ENCODE measurements around the gene KRTAP9-8.
"Not testable (repeated sequence)": the region's sequence is repeated elsewhere in the genome, so short reads cannot be mapped to it uniquely, and the experiment has no call there.

Gene KRTAP9-8, protein sequence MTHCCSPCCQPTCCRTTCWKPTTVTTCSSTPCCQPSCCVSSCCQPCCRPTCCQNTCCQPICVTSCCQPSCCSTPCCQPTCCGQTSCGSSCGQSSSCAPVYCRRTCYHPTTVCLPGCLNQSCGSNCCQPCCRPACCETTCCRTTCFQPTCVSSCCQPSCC

GRCh38 chr17:41237949-41238437 lies at the start of gene KRTAP9-8:
Gene KRTAP9-8 (plus strand): TSS chr17:41237999. CDS start chr17:41238052, 53 bp downstream.
- not testable (repeated sequence) for DNase-seq

DNA sequence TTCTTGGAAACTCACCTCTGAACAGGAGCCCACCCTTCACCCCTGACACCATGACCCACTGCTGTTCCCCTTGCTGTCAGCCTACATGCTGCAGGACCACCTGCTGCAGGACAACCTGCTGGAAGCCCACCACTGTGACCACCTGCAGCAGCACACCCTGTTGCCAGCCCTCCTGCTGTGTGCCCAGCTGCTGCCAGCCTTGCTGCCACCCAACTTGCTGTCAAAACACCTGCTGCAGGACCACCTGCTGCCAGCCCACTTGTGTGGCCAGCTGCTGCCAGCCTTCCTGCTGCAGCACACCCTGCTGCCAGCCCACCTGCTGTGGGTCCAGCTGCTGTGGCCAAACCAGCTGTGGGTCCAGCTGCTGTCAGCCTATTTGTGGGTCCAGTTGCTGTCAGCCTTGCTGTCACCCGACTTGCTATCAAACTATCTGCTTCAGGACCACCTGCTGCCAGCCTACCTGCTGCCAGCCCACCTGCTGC lies 47.9 kb upstream of the KRTAP9-8 start, which contains the start of gene KRTAP9-1:
Gene KRTAP9-1, plus strand, starts transcription at position 51 of the 482 bp plus-strand sequence. Its CDS starts 0 bp downstream, at position 51.
- DNase-seq, result not testable (repeated sequence)

DNA sequence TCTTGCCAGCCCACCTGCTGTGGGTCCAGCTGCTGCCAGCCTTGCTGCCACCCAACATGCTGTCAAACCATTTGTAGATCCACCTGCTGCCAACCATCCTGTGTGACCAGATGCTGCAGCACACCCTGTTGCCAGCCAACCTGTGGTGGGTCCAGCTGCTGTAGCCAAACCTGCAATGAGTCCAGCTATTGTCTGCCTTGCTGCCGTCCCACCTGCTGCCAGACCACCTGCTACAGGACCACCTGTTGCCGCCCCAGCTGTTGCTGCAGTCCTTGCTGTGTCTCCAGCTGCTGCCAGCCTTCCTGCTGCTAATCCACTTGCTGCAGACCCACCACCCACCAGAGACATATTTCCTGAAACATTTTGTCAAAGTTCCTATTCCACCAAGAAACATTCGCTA lies 47.5 kb upstream of the KRTAP9-8 start:
- no peak for DNase-seq

GRCh38 chr17:41196068-41196467 lies 41.7 kb upstream of the KRTAP9-8 start:
- no peak for DNase-seq

DNA sequence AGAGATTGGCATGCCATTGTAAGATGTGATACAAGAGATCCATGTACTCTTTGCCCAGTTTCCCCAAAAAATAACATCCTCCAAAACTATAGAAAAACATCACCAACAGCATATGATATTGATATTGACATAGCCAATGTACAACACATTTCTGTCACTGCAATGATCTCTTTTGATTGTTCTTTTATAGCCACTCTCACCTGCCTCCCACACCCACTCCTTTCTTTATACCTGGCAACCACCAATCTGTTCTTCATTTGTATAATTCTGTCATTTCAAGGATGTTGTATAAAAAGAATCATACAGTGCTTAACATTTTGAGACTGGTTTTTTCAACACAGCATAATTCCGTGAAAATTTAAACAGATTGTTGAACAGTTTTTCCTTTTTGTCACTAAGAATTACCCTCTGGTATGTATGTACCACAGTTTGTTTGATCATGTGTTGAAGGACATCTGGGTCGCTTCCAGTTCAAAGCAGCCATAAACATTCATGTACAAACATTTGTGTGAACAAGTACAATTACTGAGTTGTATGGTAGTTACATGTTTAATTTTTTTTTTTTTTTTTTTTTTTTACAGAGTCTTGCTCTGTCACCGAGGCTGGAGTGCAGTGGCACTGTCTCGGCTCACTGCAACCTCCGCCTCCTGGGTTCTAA lies 38.2 kb upstream of the KRTAP9-8 start:
- no peak for DNase-seq

DNA sequence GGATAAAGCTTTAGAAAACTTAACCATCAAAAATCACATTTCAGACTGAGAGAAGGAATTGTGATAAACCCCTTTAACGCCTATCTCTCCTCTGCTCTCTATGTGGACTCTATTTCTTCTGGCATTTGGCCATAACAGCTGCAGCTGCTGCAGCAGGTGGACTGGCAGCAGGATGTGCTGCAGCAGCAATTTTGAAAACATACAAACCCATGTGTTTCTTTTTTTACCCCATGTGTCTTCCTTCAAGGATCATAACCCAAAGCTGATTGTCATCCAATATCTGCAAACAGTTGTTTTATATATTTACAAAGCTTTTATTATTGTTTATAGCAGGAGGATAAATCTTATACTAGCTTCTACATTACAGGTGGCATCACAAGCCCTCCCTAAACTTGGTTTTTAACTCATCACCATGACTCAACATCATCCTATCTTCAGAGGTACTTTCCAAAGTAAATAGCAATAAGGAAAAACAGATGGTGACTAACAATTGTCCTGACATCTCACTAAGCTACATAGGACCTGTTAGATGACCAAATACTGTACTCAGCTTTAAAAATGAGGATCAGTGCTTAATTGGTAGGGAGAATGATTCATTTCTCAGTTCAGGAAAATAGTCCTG lies 25.8 kb upstream of the KRTAP9-8 start:
- no peak for DNase-seq

GRCh38 chr17:41212524-41213169 lies 25.2 kb upstream of the KRTAP9-8 start:
- DNase-seq, result no peak

- DNase-seq, result no peak
These were observed 22.1 kb upstream of the KRTAP9-8 start for GRCh38 chr17:41215681-41216080.

GRCh38 chr17:41223821-41224220 lies 14.0 kb upstream of the KRTAP9-8 start:
- DNase-seq, result no peak

DNA sequence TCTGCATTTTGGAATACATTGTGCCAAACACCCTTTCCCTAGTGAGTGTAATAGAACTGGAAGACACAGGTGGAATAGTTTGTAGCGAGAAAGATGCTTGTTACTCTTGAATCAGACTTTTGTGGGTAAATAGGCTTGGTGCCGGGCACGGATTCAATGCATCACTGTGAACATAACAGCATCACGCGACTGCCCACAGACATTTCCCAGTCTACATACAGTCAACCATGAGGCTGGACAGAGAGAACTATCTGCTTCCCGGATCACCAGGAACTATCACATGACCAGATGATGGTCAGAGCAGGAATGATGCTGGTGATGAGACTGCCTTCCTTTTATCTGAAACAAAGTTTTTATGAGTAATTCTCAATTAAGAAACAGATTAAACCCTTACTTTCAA lies 11.7 kb upstream of the KRTAP9-8 start:
- no peak for DNase-seq

- not testable (repeated sequence) for DNase-seq
These were observed 11.2 kb upstream of the KRTAP9-8 start, which contains the start of gene KRTAP9-2 for GRCh38 chr17:41226598-41227095. Gene KRTAP9-2 (plus strand): TSS chr17:41226648. CDS start chr17:41226655, 7 bp downstream.

DNA sequence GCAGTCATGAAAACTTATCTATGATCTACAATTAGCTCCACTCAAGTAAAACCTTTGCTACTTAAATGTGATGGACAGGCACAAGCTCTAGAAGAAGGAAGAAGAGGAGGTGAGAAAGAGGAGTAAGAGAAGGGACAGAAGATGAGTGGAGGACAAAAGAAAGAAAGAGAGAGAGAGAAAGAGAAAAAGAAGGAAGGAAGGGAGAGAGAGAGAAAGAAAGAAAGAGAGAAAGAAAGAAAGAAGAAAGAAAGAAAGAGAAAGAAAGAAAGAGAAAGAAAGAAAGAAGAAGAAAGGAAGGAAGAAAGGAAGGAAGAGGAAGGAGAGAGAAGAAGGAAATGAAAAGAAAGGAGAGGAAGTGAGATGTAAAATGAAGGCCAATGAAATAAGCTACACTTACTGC lies 7.7 kb upstream of the KRTAP9-8 start:
- DNase-seq, result no peak

- DNase-seq, result no peak
These were observed 6.1 kb upstream of the KRTAP9-8 start for GRCh38 chr17:41231731-41232130.

DNA sequence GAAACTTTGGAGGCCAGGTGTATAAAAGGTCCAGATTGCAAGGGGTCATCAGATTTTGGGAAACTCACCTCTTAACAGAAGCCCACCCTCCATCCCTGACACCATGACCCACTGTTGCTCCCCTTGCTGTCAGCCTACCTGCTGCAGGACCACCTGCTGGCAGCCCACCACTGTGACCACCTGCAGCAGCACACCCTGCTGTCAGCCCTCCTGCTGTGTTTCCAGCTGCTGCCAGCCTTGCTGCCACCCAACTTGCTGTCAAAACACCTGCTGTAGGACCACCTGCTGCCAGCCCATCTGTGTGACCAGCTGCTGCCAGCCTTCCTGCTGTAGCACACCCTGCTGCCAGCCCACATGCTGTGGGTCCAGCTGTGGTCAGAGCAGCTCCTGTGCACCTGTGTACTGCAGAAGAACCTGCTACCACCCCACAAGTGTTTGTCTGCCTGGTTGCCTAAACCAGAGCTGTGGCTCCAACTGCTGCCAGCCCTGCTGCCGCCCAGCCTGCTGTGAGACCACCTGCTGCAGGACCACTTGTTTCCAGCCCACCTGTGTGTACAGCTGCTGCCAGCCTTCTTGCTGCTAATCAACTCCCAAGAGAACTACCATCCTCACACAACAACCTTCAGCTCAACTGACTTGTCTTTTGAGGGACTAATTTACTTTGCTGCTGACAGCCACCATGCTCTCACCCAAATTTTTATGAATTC lies 5.2 kb upstream of the KRTAP9-8 start, which contains the start of gene KRTAP9-3:
Gene KRTAP9-3, plus strand, starts transcription at position 51 of the 707 bp plus-strand sequence. Its CDS starts 53 bp downstream, at position 104.
- DNase-seq, result not testable (repeated sequence)

GRCh38 chr17:41237116-41237515 lies 683 bp upstream of the KRTAP9-8 start:
- DNase-seq, result not testable (repeated sequence)

DNA sequence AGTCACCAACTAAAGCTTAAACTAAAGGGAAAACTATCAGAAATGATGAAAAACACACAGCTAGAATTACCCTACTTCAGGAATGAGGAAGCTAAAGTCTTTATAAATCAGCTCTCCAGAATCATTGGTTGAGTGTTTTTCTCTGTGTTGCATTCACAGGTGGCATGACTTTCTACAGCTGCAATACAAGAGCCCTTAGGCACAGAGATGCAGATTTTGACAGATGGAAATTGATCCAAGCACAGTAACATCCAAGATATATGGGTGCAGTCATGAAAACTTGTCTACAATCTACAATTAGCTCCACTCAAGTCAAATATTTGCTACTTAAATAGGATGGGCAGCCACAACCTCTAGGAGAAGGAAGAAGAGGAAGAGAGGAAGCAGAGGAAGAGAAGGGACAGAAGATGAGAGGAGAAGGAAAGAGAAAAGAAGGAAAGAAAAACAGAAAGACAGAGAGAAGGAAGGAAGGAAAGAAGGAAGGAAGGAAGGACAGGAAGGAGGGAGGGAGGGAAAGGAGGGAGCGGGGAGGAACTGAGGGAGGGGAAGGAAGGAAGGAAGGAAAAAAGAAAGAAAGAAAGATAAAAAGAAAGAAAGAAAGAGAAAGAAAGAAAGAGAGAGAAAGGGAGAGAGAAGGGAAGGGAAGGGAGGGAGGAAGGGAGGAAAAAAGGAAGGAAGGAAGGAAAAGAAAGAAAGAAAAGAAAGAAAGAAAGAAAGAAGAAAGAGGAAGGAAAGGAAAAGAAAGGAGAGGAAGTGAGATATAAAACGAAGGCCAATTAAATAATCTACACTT lies 9.4 kb downstream of the KRTAP9-8 start:
- DNase-seq, result not testable (repeated sequence)

DNA sequence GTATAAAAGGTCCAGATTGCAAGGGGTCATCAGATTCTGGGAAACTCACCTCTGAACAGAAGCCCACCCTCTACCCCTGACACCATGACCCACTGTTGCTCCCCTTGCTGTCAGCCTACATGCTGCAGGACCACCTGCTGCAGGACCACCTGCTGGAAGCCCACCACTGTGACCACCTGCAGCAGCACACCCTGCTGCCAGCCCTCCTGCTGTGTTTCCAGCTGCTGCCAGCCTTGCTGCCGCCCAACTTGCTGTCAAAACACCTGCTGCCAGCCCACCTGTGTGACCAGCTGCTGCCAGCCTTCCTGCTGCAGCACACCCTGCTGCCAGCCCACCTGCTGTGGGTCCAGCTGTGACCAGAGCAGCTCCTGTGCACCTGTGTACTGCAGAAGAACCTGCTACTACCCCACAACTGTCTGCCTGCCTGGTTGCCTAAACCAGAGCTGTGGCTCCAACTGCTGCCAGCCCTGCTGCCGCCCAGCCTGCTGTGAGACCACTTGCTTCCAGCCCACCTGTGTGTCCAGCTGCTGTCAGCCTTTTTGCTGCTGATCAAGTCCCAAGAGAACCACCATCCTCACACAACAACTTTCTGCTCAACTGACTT lies 11.9 kb downstream of the KRTAP9-8 start, which contains the start of gene KRTAP9-4:
Gene KRTAP9-4, plus strand, starts transcription at position 51 of the 604 bp plus-strand sequence. Its CDS starts 34 bp downstream, at position 85.
- DNase-seq, result not testable (repeated sequence)

- DNase-seq, result no peak
These were observed 13.5 kb downstream of the KRTAP9-8 start for GRCh38 chr17:41251261-41251660.

DNA sequence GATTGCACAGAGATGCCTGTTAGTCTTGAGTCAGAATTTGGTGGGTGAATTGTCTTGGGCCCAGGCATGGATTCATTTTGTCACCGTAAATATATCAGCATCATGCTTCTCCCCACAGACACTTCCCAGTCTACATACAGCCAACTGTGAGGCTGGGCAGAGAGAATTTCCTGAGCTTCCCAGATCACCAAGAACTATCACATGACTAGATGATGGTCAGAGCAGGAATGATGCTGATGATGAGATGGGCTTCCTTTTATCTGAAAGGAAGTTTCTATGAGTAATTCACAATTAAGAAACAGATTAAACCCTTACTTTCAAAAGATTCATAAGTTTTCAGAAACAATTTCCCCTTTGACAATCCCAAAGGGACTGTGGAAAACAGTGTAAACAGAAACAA lies 17.1 kb downstream of the KRTAP9-8 start:
- DNase-seq, result no peak

Measured in NCI-H2171 (cell line).